Measurements from ENCODE around the gene NEXN. TPM values are rescaled to one million over a fixed set of nuclear protein-coding genes. Genes with fewer than 3 reads are reported as not detected.
A peak's percentile ranks its signal among the peaks of the same experiment; 100 is the strongest.
"Not testable (repeated sequence)": the region's sequence is repeated elsewhere in the genome, so short reads cannot be mapped to it uniquely, and the experiment has no call there.

Gene NEXN
- total and polyA plus RNA-seq, 9 donors = 2.4 to 66.2 (median 13.3) TPM

GRCh38 chr1:77978293-77978968, 90.0 kb downstream of the NEXN start:
- peaks cover 4% of the 10 kb centered on the region for H3K4me1 ChIP-seq (ENCODE audit: insufficient read depth)
- H3K27me3 ChIP-seq = no peaks in the 10 kb centered on the region
- no peaks in the 10 kb centered on the region for H3K36me3 ChIP-seq
- peak overlapping the region; percentile 84 to 93 for H3K27ac ChIP-seq
- H3K9me3 ChIP-seq = no peaks in the 10 kb centered on the region
- WGBS, 3 donors = 0 to 1% (median 0%) methylated on average over 34 of the region's 34 CpGs
- TF ChIP-seq POLR2A (IDR thresholded peaks at IDR 0.05) (no peak), EP300 (IDR thresholded peaks at IDR 0.05) (no peak)
- TF ChIP-seq, protein P1, sequence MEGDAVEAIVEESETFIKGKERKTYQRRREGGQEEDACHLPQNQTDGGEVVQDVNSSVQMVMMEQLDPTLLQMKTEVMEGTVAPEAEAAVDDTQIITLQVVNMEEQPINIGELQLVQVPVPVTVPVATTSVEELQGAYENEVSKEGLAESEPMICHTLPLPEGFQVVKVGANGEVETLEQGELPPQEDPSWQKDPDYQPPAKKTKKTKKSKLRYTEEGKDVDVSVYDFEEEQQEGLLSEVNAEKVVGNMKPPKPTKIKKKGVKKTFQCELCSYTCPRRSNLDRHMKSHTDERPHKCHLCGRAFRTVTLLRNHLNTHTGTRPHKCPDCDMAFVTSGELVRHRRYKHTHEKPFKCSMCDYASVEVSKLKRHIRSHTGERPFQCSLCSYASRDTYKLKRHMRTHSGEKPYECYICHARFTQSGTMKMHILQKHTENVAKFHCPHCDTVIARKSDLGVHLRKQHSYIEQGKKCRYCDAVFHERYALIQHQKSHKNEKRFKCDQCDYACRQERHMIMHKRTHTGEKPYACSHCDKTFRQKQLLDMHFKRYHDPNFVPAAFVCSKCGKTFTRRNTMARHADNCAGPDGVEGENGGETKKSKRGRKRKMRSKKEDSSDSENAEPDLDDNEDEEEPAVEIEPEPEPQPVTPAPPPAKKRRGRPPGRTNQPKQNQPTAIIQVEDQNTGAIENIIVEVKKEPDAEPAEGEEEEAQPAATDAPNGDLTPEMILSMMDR (IDR thresholded peaks at IDR 0.05) = no peak
- peak in 4 of 5 donors; percentile 47 to 73 (median 50) for DNase-seq
- intact Hi-C loops (cut with DNase I) = loop anchor here in 1 of 4 donors (2.0 kb wide), 1 partner anchor 26 kb away; the partner anchor contains the start of gene DNAJB4
- peak overlapping the region; percentile 60 for H3K4me3 ChIP-seq

DNA sequence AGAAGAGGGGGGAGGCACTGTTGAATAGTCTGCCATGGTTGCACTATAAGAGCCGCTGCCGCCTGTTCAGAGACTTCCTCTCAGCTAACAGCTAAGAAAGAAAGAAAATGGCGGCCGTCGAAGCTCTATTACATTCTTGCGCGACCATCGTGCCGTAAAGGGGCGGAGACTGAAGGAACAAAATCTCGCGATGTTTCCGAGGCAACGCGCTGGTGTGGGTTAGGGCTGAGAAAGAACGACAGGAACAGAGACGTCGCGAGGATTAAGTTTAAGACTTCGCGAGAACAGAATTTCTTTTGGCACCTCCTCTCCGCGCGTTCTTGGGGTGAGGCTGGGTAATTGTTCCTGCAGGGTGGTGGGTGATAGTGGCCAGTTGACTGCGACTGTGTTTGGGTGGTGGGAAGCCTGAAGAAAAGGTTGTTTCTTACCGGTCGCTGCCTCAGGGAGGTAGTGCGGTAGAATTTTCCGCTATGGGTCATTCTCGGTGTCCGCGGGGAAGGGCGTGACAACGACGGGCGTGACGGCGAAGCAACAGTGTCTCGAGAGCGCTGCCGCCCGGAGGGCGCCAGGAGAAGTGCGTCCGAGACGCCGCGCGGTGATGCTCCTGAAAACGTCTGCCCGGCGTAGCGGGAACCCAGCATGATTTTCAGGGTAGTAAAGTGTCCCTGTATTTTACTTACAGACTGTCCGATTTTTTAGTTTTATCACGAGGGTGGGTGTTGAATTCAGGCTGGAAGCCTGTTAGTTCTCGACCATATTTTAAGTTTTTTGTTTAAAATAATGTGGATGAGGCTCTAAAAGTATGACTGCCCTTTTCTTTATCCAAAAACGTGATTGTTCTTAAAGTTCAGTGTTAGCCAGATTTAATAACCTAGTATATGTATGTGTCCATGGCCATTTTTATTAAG, 90.8 kb downstream of the NEXN start, which contains the start of gene FUBP1:
FUBP1 (minus strand) TSS at position 104 of the 908 bp plus-strand sequence; CDS start at position 36, 68 bp downstream.
- H3K4me1 ChIP-seq (ENCODE audit: insufficient read depth) = peaks cover 3% of the 10 kb centered on the region
- H3K36me3 ChIP-seq = no peaks in the 10 kb centered on the region
- intact Hi-C loops (cut with DNase I) = loop anchor here in 1 of 4 donors (2.0 kb wide), 1 partner anchor 26 kb away; the partner anchor contains the start of gene DNAJB4
- no peaks in the 10 kb centered on the region for H3K27me3 ChIP-seq
- 0 to 1% (median 0%) methylated on average over 57 of the region's 57 CpGs for WGBS, 3 donors
- peak within 1 kb of the TSS; percentile 84 to 93 for H3K27ac ChIP-seq
- DNase-seq = peak; percentile 95 to 98 (median 95)
- TF ChIP-seq, protein P1 (IDR thresholded peaks at IDR 0.05) = peak; percentile 78 to 88 (median 85)
- TF ChIP-seq EP300 (IDR thresholded peaks at IDR 0.05) (no peak), POLR2A (IDR thresholded peaks at IDR 0.05) (peak; percentile 75)
- no peaks in the 10 kb centered on the region for H3K9me3 ChIP-seq
- H3K4me3 ChIP-seq = peak within 1 kb of the TSS; percentile 60

DNA sequence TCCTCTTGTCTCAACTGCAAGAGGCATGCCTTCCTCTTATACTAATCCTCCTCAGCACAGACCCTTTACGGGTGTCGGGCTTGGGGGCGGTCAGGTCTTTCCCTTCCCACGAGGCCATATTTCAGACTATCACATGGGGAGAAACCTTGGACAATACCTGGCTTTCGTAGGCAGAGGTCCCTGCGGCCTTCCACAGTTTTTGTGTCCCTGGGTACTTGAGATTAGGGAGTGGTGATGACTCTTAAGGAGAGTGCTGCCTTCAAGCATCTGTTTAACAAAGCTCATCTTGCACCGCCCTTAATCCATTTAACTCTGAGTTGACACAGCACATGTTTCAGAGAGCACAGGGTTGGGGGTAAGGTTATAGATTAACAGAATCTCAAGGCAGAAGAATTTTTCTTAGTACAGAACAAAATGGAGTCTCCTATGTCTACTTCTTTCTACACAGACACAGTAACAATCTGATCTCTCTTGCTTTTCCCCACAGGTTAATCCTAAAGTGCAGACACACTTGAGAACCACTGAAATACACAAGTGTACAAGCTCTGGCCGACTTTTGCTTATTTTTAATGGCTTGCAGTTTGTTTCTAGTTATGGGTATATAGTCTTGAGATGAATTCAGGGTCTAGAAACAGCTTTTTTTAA, 95.0 kb downstream of the NEXN start:
- H3K4me1 ChIP-seq (ENCODE audit: insufficient read depth); DNase-seq; H3K9me3 ChIP-seq; H3K36me3 ChIP-seq; H3K27ac ChIP-seq; H3K27me3 ChIP-seq; intact Hi-C loops (cut with DNase I); H3K4me3 ChIP-seq: not testable (repeated sequence)
- whole genome bisulfite sequencing, 3 donors = 85 to 88% (median 87%) methylated on average over 8 of the region's 8 CpGs

GRCh38 chr1:77983997-77984355, 95.6 kb downstream of the NEXN start:
- H3K4me1 ChIP-seq (ENCODE audit: insufficient read depth) = peaks cover 1% of the 10 kb centered on the region
- intact Hi-C loops (cut with DNase I) = no loop called here
- no peaks in the 10 kb centered on the region for H3K36me3 ChIP-seq
- TF ChIP-seq EP300 (IDR thresholded peaks at IDR 0.05) = no peak
- TF ChIP-seq POLR2A (IDR thresholded peaks at IDR 0.05) = no peak
- TF ChIP-seq, protein P1 (IDR thresholded peaks at IDR 0.05) = no peak
- no peaks in the 10 kb centered on the region for H3K27me3 ChIP-seq
- peak overlapping the region in 1 of 2 donors; percentile 21 for H3K27ac ChIP-seq
- H3K4me3 ChIP-seq = no peak overlapping the region
- H3K9me3 ChIP-seq = no peaks in the 10 kb centered on the region
- no peak for DNase-seq
